T-cell (primary cell): Measurements from ENCODE around the gene RHOU. TPM values are rescaled to one million over a fixed set of nuclear protein-coding genes. Genes with fewer than 3 reads are reported as not detected.

Experiments used
- ATAC-seq, 4 experiments: fragments of 200-7000 bp in 3 of 4; fragments of 150-1000 bp in 1 of 4; cut with Tn5 transposase; replicated peaks in 1 of 4; 1 replicate in 3 of 4; 2 replicates in 1 of 4; pipeline ENCODE4 v1.10.0; 2021; ENCODE audit warnings: moderate library complexity in 3 of 4, mild to moderate bottlenecking in 2 of 4, moderate number of reproducible peaks in 1 of 4
- CTCF ChIA-PET, 2 donors: fragments of 300-600 bp; sonication (Branson Sonifier 250); formaldehyde crosslinking; loops; one replicate each; lab custom pipeline; 2022; ENCODE audit warnings: antibody characterized with exemption in 2 of 2; lab: Charles Lee
- POLR2A ChIA-PET, 2 donors: fragments of 300-600 bp; sonication (Branson Sonifier 250); formaldehyde crosslinking; loops; one replicate each; lab custom pipeline; 2022; ENCODE audit warnings: antibody characterized with exemption in 2 of 2; lab: Charles Lee
- DNase-seq, 35 experiments: peaks; one replicate each; pipeline versions ENCODE4 v3.0.0 to v3.0.0-alpha.2; 2013 to 2023
- H3K27ac ChIP-seq: one replicate; pipeline ENCODE4 v1.5.1; 2013; ENCODE audit warnings: low read length
- H3K27me3 ChIP-seq, 2 experiments: replicated peaks in 1 of 2; 1 replicate in 1 of 2; 2 replicates in 1 of 2; pipeline versions ENCODE4 v1.6.1 to v1.7.0; 2013; ENCODE audit warnings: low read length in 1 of 2, mixed read lengths in 1 of 2; ENCODE audit not compliant: control insufficient read depth in 2 of 2, insufficient read depth in 2 of 2; ENCODE audit errors: extremely low read depth in 1 of 2
- H3K36me3 ChIP-seq, 2 donors: 1 replicate in 1 of 2; 2 replicates in 1 of 2; pipeline versions ENCODE4 v1.6.1 to v1.7.0; 2013; ENCODE audit warnings: low read length in 1 of 2; ENCODE audit not compliant: control insufficient read depth in 2 of 2, insufficient read depth in 1 of 2; ENCODE audit errors: extremely low read depth in 1 of 2
- H3K4me1 ChIP-seq, 2 experiments: 1 replicate in 1 of 2; 2 replicates in 1 of 2; pipeline versions ENCODE4 v1.6.1 to v1.7.0; 2013; ENCODE audit warnings: low read length in 2 of 2, mixed read lengths in 1 of 2; ENCODE audit not compliant: insufficient read depth in 2 of 2, control insufficient read depth in 1 of 2; ENCODE audit errors: extremely low read depth in 1 of 2
- H3K4me3 ChIP-seq, 2 donors: 1 replicate in 1 of 2; 2 replicates in 1 of 2; pipeline versions ENCODE4 v1.5.1 to v1.7.0; 2013; ENCODE audit warnings: mild to moderate bottlenecking in 2 of 2, low read length in 1 of 2, moderate library complexity in 1 of 2; ENCODE audit not compliant: control insufficient read depth in 1 of 2; ENCODE audit errors: extremely low read depth in 1 of 2
- H3K9me3 ChIP-seq: 2 replicates; pipeline ENCODE4 v1.7.0; 2013
- H3K27ac Mint-ChIP-seq, 2 donors: one replicate each; pipeline ENCODE4 v1.8.0; 2020 to 2021; ENCODE audit warnings: mild to moderate bottlenecking in 2 of 2, mixed read lengths in 2 of 2
- H3K27me3 Mint-ChIP-seq, 2 donors: one replicate each; pipeline ENCODE4 v1.8.0; 2021 to 2022; ENCODE audit warnings: mixed read lengths in 2 of 2
- H3K36me3 Mint-ChIP-seq: one replicate; pipeline ENCODE4 v1.8.0; 2021; ENCODE audit warnings: mixed read lengths
- H3K4me1 Mint-ChIP-seq, 3 donors: one replicate each; pipeline ENCODE4 v1.8.0; 2020 to 2022; ENCODE audit warnings: mixed read lengths in 3 of 3, mild to moderate bottlenecking in 1 of 3
- H3K4me3 Mint-ChIP-seq, 3 donors: one replicate each; pipeline ENCODE4 v1.8.0; 2020 to 2022; ENCODE audit warnings: mild to moderate bottlenecking in 3 of 3, mixed read lengths in 3 of 3, moderate library complexity in 3 of 3
- H3K9me3 Mint-ChIP-seq, 3 donors: one replicate each; pipeline ENCODE4 v1.8.0; 2020 to 2022; ENCODE audit warnings: mixed read lengths in 3 of 3
- WGBS: methylation state at CpG from one replicate; pipeline ENCODE4 v1.1.5; 2013; ENCODE audit warnings: missing lambda C conversion rate; ENCODE audit not compliant: insufficient coverage; 5-methylcytosine and 5-hydroxymethylcytosine counted together
- total RNA-seq, 35 experiments: library from RNA in 6 of 35; stranded (reverse) in 6 of 35; fragments of 120-200 nt in 1 of 35; gene quantifications; one replicate each; pipeline versions ENCODE4 v1.2.1 to v1.2.4 and lab custom pipeline; 2013 to 2026

RHOU gene
- total RNA-seq, 5 donors from 2014 or later (not counting 1 experiment from before 2014, with no cell fraction given): 1.5 to 2.3 (median 1.8) TPM

DNA sequence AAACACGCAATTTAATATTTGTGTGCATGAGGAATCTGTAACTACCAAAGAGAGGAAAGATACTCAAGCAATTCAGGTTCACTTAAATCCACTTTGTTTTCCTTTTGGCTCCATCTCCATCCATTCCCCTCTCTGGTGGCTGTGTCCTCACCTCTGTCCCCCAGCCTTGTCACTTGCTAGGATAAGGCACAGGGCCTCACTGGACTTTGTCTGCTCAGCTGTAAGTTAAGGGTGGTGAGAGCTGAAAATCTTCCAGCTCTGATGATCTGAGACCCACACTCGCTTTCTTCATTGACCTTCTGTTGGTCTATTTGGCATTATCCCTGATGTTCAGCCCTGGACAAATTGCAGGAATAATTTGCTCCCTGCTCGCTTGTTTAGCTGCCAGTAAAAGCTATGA lies 56.5 kb downstream of the RHOU start:
- H3K27me3 ChIP-seq: no peaks in the 10 kb centered on the region
- no peaks in the 10 kb centered on the region for H3K27me3 Mint-ChIP-seq
- DNase-seq: no peak
- H3K36me3 Mint-ChIP-seq: no peaks in the 10 kb centered on the region
- no peaks in the 10 kb centered on the region for H3K9me3 ChIP-seq
- H3K27ac Mint-ChIP-seq: no peak overlapping the region
- POLR2A ChIA-PET: no interaction called here
- H3K36me3 ChIP-seq: no peaks in the 10 kb centered on the region
- H3K27ac ChIP-seq: no peak overlapping the region
- H3K9me3 Mint-ChIP-seq: no peaks in the 10 kb centered on the region
- WGBS: 100% methylated on average over 2 of the region's 3 CpGs
- H3K4me3 Mint-ChIP-seq: no peak overlapping the region
- peaks cover 5 to 59% of the 10 kb centered on the region in 2 experiments for H3K4me1 ChIP-seq
- ATAC-seq: no peak
- H3K4me3 ChIP-seq: no peak overlapping the region
- peaks cover 8 to 16% (median 10%) of the 10 kb centered on the region in 3 donors for H3K4me1 Mint-ChIP-seq
- CTCF ChIA-PET: interaction anchor here in 1 of 2 donors (0.6 kb wide), 1 partner anchor 715 kb away, joined by 10 read pairs; no protein-coding TSS in a partner anchor

DNA sequence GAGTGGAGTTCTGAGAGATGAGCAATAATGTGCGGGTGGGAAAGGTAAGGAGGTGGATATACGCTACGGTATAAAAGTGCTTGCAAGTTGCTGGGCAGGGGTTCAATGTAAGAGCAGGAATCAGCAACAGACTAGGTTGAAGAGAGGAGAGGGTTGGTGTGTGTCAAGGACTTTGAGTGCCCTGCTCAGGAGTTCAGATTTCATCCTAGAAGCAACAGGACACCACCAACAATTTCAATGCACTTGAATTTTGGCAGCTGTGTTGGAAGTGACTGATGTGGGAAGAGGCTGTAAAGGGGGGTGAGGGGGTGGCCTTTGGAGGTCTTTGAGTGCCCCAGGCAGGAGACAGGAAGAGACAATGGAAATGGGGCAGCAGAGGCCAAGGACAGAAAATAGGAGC lies 57.3 kb downstream of the RHOU start:
- Mint-ChIP-seq H3K27me3 (no peaks in the 10 kb centered on the region), H3K9me3 (peaks cover 3 to 7% (median 4%) of the 10 kb centered on the region in 3 donors)

DNA sequence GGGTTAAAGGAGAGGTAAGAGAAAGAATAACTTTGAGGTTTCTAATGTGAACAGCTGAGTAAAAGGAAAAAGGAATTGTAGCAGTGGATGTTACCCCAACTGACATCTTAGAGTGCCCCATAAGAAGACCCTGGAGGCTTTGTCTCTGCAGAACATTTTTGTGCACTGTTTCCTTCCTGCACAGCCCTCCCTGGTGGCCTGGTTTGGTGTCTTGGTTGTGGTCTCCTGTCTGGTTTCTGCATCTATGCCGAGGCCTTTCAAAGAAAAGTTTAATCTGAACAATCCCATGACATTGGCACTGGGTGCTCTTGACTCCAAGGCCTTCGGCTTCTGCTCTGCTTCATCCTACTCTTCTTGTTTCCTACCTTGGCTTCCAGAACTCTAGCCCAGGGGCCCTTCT lies 57.8 kb downstream of the RHOU start:
- Histone ChIP-seq H3K36me3 (no peaks in the 10 kb centered on the region), H3K9me3 (no peaks in the 10 kb centered on the region), H3K27ac (peak overlapping the region; percentile 34), H3K4me1 (peaks cover 5 to 62% of the 10 kb centered on the region in 2 experiments), H3K4me3 (no peak overlapping the region), H3K27me3 (no peaks in the 10 kb centered on the region)
- Mint-ChIP-seq H3K9me3 (peaks cover 3 to 9% (median 4%) of the 10 kb centered on the region in 3 donors), H3K4me1 (peaks cover 10 to 21% (median 19%) of the 10 kb centered on the region in 3 donors), H3K27ac (no peak overlapping the region), H3K27me3 (no peaks in the 10 kb centered on the region), H3K4me3 (no peak overlapping the region), H3K36me3 (no peaks in the 10 kb centered on the region)
- no CpG with 5 or more reads among the region's 2 CpGs for WGBS
- ATAC-seq (peak; percentile 39 to 70 (median 66)), DNase-seq (peak in 19 of 35 experiments; percentile 10 to 53 (median 17))
- ChIA-PET CTCF (no interaction called here), POLR2A (no interaction called here)

More for the DNA sequence above, 57.3 kb downstream of the RHOU start:
- 84% methylated on average over 3 of the region's 3 CpGs for WGBS
- no peaks in the 10 kb centered on the region for H3K36me3 Mint-ChIP-seq
- POLR2A ChIA-PET: no interaction called here
- peaks cover 10 to 19% (median 18%) of the 10 kb centered on the region in 3 donors for H3K4me1 Mint-ChIP-seq
- H3K4me3 ChIP-seq: no peak overlapping the region
- no peaks in the 10 kb centered on the region for H3K9me3 ChIP-seq
- H3K4me1 ChIP-seq: peaks cover 5 to 62% of the 10 kb centered on the region in 2 experiments
- H3K27ac ChIP-seq: peak overlapping the region; percentile 34
- H3K27me3 ChIP-seq: no peaks in the 10 kb centered on the region
- CTCF ChIA-PET: no interaction called here
- DNase-seq (no peak), ATAC-seq (peak in 2 of 4 experiments; percentile 10 to 11)
- no peak overlapping the region for H3K4me3 Mint-ChIP-seq
- H3K36me3 ChIP-seq: no peaks in the 10 kb centered on the region
- H3K27ac Mint-ChIP-seq: no peak overlapping the region

DNA sequence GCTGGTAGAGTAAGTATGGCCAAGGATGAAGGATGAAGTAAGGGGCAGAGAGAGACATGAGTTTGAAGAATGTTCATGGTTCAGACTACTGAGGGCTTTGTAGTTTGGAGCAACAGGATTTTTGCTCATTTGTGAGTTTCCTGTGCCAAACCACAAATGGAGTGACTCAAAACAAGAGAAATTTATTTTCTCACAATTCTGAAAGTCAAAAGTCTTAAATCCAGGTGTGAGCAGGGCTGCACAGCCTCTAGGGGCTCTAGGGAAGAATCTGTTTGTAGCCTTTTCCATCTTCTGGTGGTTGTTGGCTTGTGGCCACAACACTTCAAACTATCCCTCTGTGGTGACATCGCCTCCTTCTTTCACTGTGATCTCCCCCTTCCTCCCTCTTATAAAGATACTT lies 58.9 kb downstream of the RHOU start:
- WGBS: 20% methylated on average over 1 of the region's 1 CpG
- peak; percentile 54 to 79 (median 66) for ATAC-seq
- Mint-ChIP-seq H3K9me3 (peaks cover 3 to 9% (median 4%) of the 10 kb centered on the region in 3 donors), H3K4me1 (peaks cover 10 to 21% (median 19%) of the 10 kb centered on the region in 3 donors), H3K4me3 (no peak overlapping the region), H3K27ac (no peak overlapping the region), H3K36me3 (no peaks in the 10 kb centered on the region), H3K27me3 (no peaks in the 10 kb centered on the region)
- no peaks in the 10 kb centered on the region for H3K27me3 ChIP-seq
- H3K9me3 ChIP-seq: no peaks in the 10 kb centered on the region
- H3K4me1 ChIP-seq: peaks cover 5 to 62% of the 10 kb centered on the region in 2 experiments
- ChIA-PET POLR2A (no interaction called here), CTCF (no interaction called here)
- no peaks in the 10 kb centered on the region for H3K36me3 ChIP-seq
- peak in 3 of 35 experiments; percentile 7 to 49 (median 7) for DNase-seq
- H3K4me3 ChIP-seq: no peak overlapping the region
- H3K27ac ChIP-seq: peak overlapping the region; percentile 34

DNA sequence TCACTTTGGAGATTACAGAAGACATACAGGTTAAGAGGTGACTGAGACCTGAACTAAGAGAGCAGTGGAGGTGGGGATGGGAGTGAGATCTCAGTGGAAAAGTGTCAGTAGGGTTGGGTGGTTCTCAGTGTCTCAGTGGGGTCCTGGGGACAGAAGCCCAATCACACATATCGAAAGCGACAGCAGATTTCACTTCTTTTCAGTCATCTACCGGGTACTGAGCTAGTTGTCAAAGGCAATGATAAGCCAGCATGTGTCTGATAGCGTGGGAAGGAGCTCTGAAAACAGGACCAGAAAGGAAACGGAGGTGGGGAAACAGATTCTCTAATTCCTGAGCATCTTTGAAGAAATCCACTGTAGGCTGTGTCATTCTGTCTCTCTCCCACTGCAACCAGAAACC lies 59.5 kb downstream of the RHOU start:
- H3K4me1 ChIP-seq: peaks cover 5 to 62% of the 10 kb centered on the region in 2 experiments
- ChIA-PET CTCF (no interaction called here), POLR2A (no interaction called here)
- H3K9me3 ChIP-seq: no peaks in the 10 kb centered on the region
- peaks cover 3 to 9% (median 4%) of the 10 kb centered on the region in 3 donors for H3K9me3 Mint-ChIP-seq
- ATAC-seq: peak in 1 of 4 experiments; percentile 14
- peak overlapping the region; percentile 34 for H3K27ac ChIP-seq
- no peak overlapping the region for H3K4me3 Mint-ChIP-seq
- H3K27ac Mint-ChIP-seq: no peak overlapping the region
- H3K27me3 Mint-ChIP-seq: no peaks in the 10 kb centered on the region
- H3K4me3 ChIP-seq: no peak overlapping the region
- no peak for DNase-seq
- H3K27me3 ChIP-seq: no peaks in the 10 kb centered on the region
- 23% methylated on average over 4 of the region's 5 CpGs for WGBS
- H3K4me1 Mint-ChIP-seq: peaks cover 10 to 21% (median 19%) of the 10 kb centered on the region in 3 donors
- H3K36me3 ChIP-seq: no peaks in the 10 kb centered on the region
- no peaks in the 10 kb centered on the region for H3K36me3 Mint-ChIP-seq

DNA sequence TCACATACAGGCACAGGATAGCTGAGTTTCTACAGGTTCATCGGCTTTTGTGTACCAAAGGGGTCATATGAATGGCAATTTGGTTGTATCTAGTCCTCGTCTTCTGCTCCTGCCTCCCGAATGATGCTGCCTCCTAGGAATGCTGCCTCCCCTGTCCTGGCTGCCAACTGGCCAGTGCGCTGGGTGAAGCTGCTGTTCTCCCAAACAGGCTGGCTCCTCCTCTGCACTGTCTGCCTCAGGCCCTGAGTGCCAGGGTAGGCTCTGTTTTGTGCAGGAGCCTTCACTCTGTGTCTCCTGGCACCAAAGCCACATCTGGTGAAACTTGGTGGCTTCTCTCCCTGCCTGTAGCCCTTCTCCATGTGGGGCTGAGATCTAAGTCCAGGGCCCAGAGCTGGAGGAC lies 60.3 kb downstream of the RHOU start:
- peaks cover 7 to 19% (median 18%) of the 10 kb centered on the region in 3 donors for H3K4me1 Mint-ChIP-seq
- H3K9me3 Mint-ChIP-seq: peaks cover 3 to 9% (median 4%) of the 10 kb centered on the region in 3 donors
- H3K27ac Mint-ChIP-seq: peak overlapping the region in 1 of 2 donors; percentile 25
- 100% methylated on average over 2 of the region's 4 CpGs for WGBS
- H3K36me3 ChIP-seq: no peaks in the 10 kb centered on the region
- H3K4me3 Mint-ChIP-seq: no peak overlapping the region
- CTCF ChIA-PET: no interaction called here
- H3K27ac ChIP-seq: no peak overlapping the region
- no peak overlapping the region for H3K4me3 ChIP-seq
- DNase-seq (no peak), ATAC-seq (no peak)
- H3K36me3 Mint-ChIP-seq: no peaks in the 10 kb centered on the region
- POLR2A ChIA-PET: no interaction called here
- no peaks in the 10 kb centered on the region for H3K9me3 ChIP-seq
- H3K27me3 ChIP-seq: no peaks in the 10 kb centered on the region
- no peaks in the 10 kb centered on the region for H3K27me3 Mint-ChIP-seq
- H3K4me1 ChIP-seq: peaks cover 5 to 54% of the 10 kb centered on the region in 2 experiments
